Measurements from ENCODE around the gene IL16.

IL16 gene

DNA sequence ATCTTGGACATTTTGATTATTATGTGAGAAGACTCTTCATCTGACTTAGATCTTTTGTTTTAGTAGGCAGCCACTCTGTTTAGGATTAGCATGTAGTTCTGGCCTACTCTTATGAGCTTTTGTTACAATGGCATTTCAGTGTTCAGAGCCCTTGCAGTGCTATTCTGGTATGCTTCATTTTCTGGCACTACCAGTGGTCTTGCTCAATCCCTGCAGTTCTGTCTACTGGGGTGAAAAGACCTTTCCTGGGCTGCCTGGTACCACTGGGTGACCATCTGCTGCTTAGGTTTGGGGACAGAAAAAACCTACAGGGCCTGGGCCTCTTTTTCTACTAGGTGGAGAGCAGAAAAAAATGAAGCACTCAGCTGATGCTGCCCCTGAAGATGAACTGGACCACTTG, 42.5 kb downstream of the IL16 start:
- H3K36me3 ChIP-seq, result no peaks in the 10 kb centered on the region
- H3K27me3 ChIP-seq (ENCODE audit: insufficient read depth, low read depth, severe bottlenecking), result no peaks in the 10 kb centered on the region
- no peak overlapping the region for H3K27ac ChIP-seq
- no peak for DNase-seq
- no peak overlapping the region for H3K4me3 ChIP-seq (ENCODE audit: low read depth, low read length)
- TF ChIP-seq, protein P1, sequence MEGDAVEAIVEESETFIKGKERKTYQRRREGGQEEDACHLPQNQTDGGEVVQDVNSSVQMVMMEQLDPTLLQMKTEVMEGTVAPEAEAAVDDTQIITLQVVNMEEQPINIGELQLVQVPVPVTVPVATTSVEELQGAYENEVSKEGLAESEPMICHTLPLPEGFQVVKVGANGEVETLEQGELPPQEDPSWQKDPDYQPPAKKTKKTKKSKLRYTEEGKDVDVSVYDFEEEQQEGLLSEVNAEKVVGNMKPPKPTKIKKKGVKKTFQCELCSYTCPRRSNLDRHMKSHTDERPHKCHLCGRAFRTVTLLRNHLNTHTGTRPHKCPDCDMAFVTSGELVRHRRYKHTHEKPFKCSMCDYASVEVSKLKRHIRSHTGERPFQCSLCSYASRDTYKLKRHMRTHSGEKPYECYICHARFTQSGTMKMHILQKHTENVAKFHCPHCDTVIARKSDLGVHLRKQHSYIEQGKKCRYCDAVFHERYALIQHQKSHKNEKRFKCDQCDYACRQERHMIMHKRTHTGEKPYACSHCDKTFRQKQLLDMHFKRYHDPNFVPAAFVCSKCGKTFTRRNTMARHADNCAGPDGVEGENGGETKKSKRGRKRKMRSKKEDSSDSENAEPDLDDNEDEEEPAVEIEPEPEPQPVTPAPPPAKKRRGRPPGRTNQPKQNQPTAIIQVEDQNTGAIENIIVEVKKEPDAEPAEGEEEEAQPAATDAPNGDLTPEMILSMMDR (IDR thresholded peaks at IDR 0.05; ENCODE audit: low read depth, low read length), result no peak
- H3K9me3 ChIP-seq (ENCODE audit: severe bottlenecking), result peaks cover 2% of the 10 kb centered on the region

DNA sequence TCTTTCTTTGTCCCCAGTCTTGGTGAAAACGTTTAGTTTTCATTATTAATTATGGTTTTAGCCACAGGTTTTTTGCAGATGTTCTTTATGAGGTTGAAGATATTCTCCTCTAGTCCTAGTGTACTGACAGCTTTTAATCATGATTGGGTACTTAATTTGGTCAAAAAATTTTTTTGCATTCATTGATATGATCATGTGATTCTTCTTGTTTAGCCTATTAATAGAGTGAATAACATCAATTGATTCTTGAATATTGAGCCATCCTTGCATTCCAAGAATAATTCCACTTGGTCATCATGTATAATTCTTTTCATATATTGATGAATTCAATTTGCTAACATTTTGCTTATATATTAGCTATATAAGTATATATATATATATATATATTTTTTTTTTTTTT, 46.1 kb downstream of the IL16 start:
- Histone ChIP-seq H3K27ac (no peak overlapping the region), H3K27me3 (ENCODE audit: insufficient read depth, low read depth, severe bottlenecking) (no peaks in the 10 kb centered on the region), H3K36me3 (no peaks in the 10 kb centered on the region), H3K4me3 (ENCODE audit: low read depth, low read length) (no peak overlapping the region), H3K9me3 (ENCODE audit: severe bottlenecking) (peaks cover 2% of the 10 kb centered on the region)
- no peak for DNase-seq
- TF ChIP-seq, protein P1 (IDR thresholded peaks at IDR 0.05; ENCODE audit: low read depth, low read length), result no peak

DNA sequence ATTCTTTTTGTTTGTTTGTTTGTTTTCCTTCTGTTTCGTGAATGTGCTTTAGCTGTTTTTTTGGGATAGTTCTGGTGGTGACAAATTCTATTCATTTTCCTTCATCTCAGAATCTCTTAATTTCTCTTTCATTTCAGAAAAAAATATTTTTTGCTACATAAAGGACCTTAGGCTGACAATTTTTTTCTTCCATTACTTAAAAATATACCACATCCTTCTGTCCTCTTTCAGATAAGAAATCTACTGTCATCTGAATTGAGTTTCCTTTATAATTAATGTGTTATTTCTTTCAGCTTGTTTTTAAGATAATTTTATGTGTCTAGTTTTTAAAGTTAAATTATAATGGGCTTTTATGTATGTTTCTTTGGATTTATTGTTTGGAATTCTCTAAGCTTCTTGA, 47.6 kb downstream of the IL16 start:
- Histone ChIP-seq H3K27me3 (ENCODE audit: insufficient read depth, low read depth, severe bottlenecking) (no peaks in the 10 kb centered on the region), H3K4me3 (ENCODE audit: low read depth, low read length) (no peak overlapping the region), H3K27ac (no peak overlapping the region), H3K9me3 (ENCODE audit: severe bottlenecking) (peaks cover 2% of the 10 kb centered on the region), H3K36me3 (no peaks in the 10 kb centered on the region)
- TF ChIP-seq, protein P1 (IDR thresholded peaks at IDR 0.05; ENCODE audit: low read depth, low read length), result no peak
- DNase-seq, result no peak

DNA sequence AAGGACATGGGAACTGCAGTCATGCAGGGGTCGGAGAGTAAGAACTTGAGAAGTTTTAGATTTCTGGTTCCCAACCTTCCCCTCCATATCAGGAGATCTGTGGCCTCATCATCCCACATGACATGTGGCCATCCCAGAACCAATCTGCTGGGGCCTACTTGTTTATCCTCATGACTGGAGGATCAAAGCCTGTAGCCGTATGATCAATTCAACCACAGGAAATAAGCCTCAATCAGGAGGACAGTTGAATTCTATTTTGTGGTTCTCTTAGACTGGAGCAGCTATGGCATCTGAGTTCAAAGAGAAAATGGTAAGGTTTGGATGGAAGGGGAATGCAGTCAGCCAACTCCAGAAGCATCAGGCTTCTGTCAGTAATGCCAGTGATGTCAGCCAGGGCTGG, 57.2 kb downstream of the IL16 start:
- no peak for DNase-seq
- Histone ChIP-seq H3K27ac (no peak overlapping the region), H3K9me3 (ENCODE audit: severe bottlenecking) (peaks cover 7% of the 10 kb centered on the region), H3K27me3 (ENCODE audit: insufficient read depth, low read depth, severe bottlenecking) (no peaks in the 10 kb centered on the region), H3K36me3 (no peaks in the 10 kb centered on the region), H3K4me3 (ENCODE audit: low read depth, low read length) (no peak overlapping the region)
- TF ChIP-seq, protein P1 (IDR thresholded peaks at IDR 0.05; ENCODE audit: low read depth, low read length), result no peak

DNA sequence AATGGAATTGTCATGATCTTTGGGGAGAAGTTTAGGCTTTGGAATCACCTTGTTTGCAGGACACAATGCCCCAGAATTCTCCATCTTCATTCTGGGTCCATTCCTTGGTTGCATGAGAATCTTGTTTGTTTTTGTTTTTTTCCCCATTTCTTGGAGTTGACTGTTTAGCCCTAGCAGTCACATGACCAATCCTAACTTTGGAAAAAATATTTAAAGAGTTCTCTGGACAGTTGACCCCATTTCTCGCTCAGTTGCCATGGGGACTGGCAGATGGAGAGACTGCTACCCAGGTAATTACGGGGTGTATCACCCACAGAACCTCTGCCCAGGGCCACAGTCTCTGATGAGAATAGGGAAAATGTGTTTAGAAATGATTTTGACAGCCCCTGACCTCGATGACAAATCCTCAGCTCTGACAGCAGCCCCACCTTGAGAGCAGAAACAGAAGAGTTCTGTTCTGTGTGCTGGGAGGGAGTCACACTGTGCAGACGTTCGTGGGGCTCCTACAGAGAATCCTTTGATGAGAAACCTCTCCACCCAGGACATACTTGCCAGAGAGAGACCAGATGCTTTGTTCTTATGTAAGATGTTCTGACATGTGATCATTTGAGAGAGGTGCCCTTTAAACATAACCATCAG, 57.7 kb downstream of the IL16 start:
- Histone ChIP-seq H3K9me3 (ENCODE audit: severe bottlenecking) (peaks cover 7% of the 10 kb centered on the region), H3K27ac (no peak overlapping the region), H3K4me3 (ENCODE audit: low read depth, low read length) (no peak overlapping the region), H3K27me3 (ENCODE audit: insufficient read depth, low read depth, severe bottlenecking) (no peaks in the 10 kb centered on the region), H3K36me3 (no peaks in the 10 kb centered on the region)
- TF ChIP-seq, protein P1 (IDR thresholded peaks at IDR 0.05; ENCODE audit: low read depth, low read length), result no peak
- no peak for DNase-seq

DNA sequence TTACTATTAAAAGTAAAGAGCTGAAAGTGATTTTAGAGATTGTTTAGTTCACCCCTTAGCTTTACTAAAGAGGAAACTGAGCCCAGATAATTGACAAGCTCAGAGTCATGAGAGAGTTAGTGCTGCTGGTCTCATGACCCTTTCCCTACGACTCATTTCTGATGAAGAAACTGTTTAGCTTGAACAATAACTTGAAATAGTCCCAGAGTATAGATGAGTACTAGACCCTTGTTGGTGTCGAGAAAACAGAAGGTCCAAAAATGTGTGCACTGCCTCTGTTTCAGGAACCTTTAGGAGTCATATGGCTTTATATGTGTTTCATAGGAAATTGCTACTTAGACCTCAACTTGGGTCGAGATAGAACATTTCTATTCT, 58.2 kb downstream of the IL16 start:
- Histone ChIP-seq H3K36me3 (no peaks in the 10 kb centered on the region), H3K9me3 (ENCODE audit: severe bottlenecking) (peaks cover 5% of the 10 kb centered on the region), H3K27me3 (ENCODE audit: insufficient read depth, low read depth, severe bottlenecking) (no peaks in the 10 kb centered on the region), H3K4me3 (ENCODE audit: low read depth, low read length) (no peak overlapping the region), H3K27ac (no peak overlapping the region)
- TF ChIP-seq, protein P1 (IDR thresholded peaks at IDR 0.05; ENCODE audit: low read depth, low read length), result no peak
- no peak for DNase-seq

All from WERI-Rb-1 (cell line).